ENCODE results near the gene MTA3.
"Not testable (repeated sequence)": the region's sequence is repeated elsewhere in the genome, so short reads cannot be mapped to it uniquely, and the experiment has no call there.

Gene MTA3

DNA sequence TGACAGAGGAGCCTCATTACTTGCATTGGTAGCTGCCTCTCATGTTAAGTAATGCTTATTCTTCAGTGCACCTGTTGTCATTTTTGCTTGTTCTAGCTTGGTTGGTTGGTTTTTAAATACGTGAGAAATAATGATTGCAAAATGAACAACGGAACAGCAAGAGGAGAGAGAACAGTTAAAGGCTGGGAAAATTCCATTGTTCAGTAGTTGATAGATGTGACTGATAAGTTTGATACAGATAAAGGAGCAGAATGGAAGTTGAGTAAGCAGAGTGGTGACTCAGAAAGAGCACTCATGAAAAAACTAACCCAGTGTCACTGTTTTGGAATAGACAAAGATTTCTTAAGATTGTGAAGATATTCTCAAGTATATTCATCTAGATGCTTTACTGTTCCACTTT lies 50.5 kb downstream of the MTA3 start:
- Mint-ChIP-seq H3K4me1 (peaks cover 11% of the 10 kb centered on the region), H3K27me3 (no peaks in the 10 kb centered on the region), H3K27ac (peak overlapping the region; percentile 24 to 87), H3K4me3 (no peak overlapping the region), H3K9me3 (no peaks in the 10 kb centered on the region)
- DNase-seq (no peak), ATAC-seq (no peak)

DNA sequence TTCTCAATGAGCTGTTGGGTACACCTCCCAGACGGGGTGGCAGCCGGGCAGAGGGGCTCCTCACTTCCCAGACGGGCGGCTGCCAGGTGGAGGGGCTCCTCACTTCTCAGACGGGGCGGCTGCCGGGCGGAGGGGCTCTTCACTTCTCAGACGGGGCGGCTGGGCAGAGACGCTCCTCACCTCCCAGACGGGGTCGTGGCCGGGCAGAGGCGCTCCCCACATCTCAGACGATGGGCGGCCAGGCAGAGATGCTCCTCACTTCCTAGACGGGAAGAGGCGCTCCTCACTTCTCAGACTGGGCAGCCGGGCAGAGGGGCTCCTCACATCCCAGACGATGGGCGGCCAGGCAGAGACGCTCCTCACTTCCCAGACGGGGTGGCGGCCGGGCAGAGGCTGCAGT lies 53.2 kb downstream of the MTA3 start:
- not testable (repeated sequence) for H3K4me3 Mint-ChIP-seq, H3K27me3 Mint-ChIP-seq, DNase-seq, H3K27ac Mint-ChIP-seq, H3K9me3 Mint-ChIP-seq, ATAC-seq
- peaks cover 11% of the 10 kb centered on the region for H3K4me1 Mint-ChIP-seq

DNA sequence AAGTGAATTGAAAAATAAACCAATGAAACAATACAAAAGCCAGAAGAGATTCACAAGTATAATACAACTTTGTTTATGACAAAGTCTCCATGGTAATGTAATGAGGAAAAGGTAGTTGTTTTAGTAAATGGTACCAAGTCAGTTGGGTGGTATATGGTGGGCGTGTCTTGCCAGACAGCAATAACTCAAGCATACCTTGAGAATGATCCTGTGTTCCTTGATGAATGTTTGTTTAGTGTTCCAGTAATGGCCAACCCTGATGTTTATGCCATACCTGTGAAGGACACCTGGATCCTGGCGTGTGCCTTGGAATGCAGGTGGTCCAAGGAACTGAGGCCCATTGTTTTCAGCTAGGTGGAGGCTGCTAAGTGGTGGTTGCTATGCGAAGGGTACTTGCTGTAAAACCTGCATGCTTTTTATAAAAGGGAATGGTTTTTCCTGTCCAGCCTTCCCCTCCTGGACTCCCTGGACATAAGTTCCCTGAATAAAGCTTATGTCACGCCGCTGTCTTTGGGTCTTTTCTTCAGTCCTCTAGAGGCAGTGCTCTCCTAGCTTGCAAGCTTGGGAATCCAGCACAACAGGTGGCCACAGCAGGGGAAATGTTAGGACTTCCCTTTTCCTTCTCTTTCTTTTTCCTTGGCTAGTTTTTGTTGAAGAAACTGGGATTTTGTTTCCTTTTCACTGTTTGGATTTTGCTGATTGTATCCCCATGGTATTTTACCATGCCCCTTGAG lies 54.7 kb downstream of the MTA3 start:
- DNase-seq, result no peak
- no peaks in the 10 kb centered on the region for H3K27me3 Mint-ChIP-seq
- H3K4me3 Mint-ChIP-seq, result no peak overlapping the region
- no peak for ATAC-seq
- peaks cover 11% of the 10 kb centered on the region for H3K4me1 Mint-ChIP-seq
- no peaks in the 10 kb centered on the region for H3K9me3 Mint-ChIP-seq
- H3K27ac Mint-ChIP-seq, result no peak overlapping the region

DNA sequence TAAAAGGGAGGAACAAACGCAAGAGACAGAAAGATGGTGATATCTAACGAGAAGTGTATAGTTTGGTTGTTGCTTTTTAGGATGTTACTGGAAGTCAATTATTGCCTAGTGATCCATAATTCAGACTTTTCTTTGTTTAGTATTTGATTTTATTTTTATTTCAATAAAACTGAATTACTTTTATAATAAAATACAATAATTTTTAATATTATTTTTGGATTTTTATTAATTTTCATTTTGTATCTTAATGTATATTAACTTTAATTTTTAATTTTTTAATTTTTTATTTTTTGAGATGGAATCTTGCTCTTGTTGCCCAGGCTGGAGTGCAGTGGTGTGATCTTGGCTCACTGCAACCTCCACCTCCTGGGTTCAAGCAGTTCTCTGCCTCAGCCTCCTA lies 55.6 kb downstream of the MTA3 start:
- no peaks in the 10 kb centered on the region for H3K9me3 Mint-ChIP-seq
- no peak overlapping the region for H3K27ac Mint-ChIP-seq
- H3K4me3 Mint-ChIP-seq, result no peak overlapping the region
- H3K27me3 Mint-ChIP-seq, result no peaks in the 10 kb centered on the region
- ATAC-seq (no peak), DNase-seq (no peak)
- H3K4me1 Mint-ChIP-seq, result peaks cover 4% of the 10 kb centered on the region

DNA sequence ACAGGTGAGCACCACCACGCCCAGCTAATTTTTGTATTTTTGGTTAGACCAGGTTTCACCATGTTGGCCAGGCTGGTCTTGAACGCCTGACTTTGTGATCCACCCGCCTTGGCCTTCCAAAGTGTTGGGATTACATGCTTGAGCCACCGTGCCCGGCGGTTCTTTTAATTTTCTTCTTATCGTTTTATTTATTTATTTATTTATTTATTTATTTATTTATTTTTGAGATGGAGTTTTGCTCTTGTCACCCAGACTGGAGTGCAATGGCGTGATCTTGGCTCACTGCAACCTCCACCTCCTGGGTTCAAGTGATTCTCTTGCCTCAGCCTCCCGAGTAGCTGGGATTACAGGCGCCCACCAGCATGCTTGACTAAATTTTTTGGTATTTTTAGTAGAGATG lies 59.6 kb downstream of the MTA3 start:
- H3K27me3 Mint-ChIP-seq, H3K9me3 Mint-ChIP-seq, DNase-seq, H3K27ac Mint-ChIP-seq, H3K4me3 Mint-ChIP-seq, ATAC-seq, H3K4me1 Mint-ChIP-seq: not testable (repeated sequence)

DNA sequence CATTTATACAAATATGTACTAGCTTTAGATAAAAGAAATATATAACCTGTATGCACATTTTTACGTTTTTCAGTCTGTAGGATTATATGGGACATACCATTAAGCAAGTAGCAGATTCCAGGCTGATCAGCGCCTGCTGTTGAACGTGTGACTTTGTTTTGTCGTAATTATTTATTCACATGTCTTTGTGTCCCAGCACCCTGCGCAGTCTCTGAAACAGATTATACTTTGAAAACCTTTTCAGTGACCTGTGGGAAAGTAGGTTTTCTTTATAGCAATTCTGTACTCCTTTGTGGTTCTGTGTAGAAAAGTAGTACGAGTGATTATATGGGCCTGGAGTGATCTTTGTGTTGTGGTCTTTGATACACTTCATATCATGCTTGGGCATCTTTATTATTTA lies 68.5 kb downstream of the MTA3 start:
- no peak for ATAC-seq
- Mint-ChIP-seq H3K27me3 (no peaks in the 10 kb centered on the region), H3K4me1 (peaks cover 26% of the 10 kb centered on the region), H3K9me3 (no peaks in the 10 kb centered on the region), H3K4me3 (no peak overlapping the region), H3K27ac (no peak overlapping the region)
- no peak for DNase-seq

DNA sequence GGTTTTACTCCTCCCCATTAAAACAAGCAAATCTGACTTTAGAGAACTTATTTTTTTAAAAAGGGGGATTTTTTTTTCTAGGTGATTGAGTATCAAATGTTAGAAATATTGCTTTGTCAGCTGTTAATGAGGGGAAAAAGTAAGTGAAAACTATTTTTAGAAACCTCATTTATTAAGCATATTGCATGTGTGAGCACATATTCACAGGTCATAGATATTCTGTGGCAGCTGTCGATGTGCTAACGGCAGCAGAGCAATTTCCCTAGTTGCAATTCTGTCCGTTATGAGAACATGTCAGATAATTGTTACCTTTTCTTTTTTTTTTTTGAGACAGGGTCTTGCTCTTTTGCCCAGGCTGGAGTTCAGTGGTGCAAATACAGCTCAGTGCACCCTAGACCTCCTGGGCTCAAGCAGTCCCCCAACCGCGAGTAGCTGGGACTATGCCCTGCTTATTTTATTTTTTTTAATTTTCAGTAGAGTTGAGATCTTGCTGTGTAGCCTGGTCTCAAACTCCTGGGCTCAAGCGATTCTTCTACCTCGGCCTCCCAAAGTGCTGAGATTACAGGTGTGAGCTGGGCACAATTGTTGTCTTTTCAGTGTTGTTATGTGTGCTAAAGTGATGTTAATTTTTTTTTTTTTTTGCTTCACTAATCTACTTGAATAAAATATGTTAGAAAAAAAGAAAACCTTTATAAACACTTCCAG lies 69.8 kb downstream of the MTA3 start:
- DNase-seq, result no peak
- no peak overlapping the region for H3K4me3 Mint-ChIP-seq
- no peak overlapping the region for H3K27ac Mint-ChIP-seq
- ATAC-seq, result no peak
- no peaks in the 10 kb centered on the region for H3K9me3 Mint-ChIP-seq
- H3K4me1 Mint-ChIP-seq, result peaks cover 26% of the 10 kb centered on the region
- H3K27me3 Mint-ChIP-seq, result no peaks in the 10 kb centered on the region

DNA sequence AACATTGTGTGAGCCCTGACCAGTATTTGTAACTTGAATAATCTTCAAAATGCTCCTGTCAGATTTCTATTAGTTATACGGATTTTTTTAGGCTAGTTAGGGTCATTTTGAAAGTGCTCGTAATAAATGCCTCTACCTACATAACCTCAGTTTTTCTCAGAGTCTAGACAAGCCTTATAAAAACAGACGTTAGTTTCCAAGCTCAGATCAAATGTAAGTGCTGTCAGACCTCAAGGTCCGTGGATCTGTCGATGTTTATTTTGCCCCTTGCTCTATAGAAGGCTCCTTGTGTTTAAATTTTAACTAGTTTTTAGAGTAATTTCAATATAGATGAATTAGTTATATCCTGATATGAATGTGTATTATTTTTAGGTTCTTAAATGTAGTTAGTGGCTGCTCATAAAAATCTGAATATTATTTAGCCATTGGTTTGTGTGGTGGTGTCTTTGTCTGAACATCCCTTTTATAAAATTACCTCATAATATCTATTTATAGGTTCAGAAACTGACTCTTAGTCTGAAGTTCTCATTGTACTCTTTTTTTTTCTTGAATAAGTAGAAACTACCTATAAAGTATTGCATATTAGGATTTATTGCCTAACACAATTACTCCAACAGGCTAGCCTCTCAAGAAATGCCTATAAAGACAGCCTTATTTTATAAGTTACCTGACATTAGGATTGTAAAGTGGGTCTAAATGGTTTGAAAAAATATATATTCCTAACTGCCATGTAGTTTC lies 71.1 kb downstream of the MTA3 start:
- Mint-ChIP-seq H3K27me3 (no peaks in the 10 kb centered on the region), H3K4me1 (peaks cover 27% of the 10 kb centered on the region), H3K27ac (peak overlapping the region; percentile 69 to 74), H3K9me3 (no peaks in the 10 kb centered on the region), H3K4me3 (peak overlapping the region; percentile 66 to 68)
- ATAC-seq (no peak), DNase-seq (no peak)

DNA sequence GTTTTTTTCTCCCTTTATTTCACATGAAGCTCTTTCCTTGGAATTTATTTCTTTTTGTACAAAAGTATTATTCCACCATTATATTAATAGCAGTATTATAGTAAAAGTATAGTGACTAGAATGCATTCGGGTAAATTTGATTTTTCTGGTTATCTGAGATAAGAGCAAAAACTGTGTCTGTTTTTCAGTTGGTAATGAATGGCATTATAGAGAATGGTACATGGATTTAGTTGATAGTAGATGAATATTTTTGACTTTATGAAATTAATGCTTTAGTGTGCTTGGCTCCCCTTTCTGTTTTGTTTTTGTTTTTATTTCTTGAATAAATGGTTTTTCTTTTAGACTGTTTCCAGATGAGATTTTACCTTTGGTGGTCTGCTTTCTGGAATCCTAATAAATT lies 71.8 kb downstream of the MTA3 start:
- peaks cover 34% of the 10 kb centered on the region for H3K4me1 Mint-ChIP-seq
- H3K27ac Mint-ChIP-seq, result peak overlapping the region; percentile 69 to 74

DNA sequence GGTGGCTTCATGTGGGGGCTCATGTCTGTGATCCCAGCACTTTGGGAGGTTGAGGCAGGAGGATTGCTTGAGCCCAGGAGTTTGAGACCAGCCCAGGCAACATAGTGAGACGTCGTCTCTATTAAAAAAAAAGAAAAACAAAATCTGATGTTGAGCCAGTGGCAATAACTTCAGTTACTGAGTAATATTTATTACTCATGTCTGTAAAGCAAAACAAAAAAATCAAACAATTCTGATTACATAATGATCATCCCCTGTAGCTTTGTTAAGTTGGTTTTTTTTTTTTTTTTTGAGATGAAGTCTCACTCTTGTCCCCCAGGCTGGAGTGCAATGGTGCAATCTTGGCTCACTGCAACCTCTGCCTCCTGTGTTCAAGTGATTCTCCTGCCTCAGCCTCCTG lies 73.9 kb downstream of the MTA3 start:
- not testable (repeated sequence) for ATAC-seq, H3K9me3 Mint-ChIP-seq, H3K27ac Mint-ChIP-seq, H3K27me3 Mint-ChIP-seq, H3K4me3 Mint-ChIP-seq, DNase-seq
- H3K4me1 Mint-ChIP-seq, result peaks cover 34% of the 10 kb centered on the region

More for the DNA sequence above, 71.8 kb downstream of the MTA3 start:
- ATAC-seq (no peak), DNase-seq (no peak)
- H3K9me3 Mint-ChIP-seq, result no peaks in the 10 kb centered on the region
- no peaks in the 10 kb centered on the region for H3K27me3 Mint-ChIP-seq
- peak overlapping the region in 1 of 2 donors; percentile 51 for H3K4me3 Mint-ChIP-seq

DNA sequence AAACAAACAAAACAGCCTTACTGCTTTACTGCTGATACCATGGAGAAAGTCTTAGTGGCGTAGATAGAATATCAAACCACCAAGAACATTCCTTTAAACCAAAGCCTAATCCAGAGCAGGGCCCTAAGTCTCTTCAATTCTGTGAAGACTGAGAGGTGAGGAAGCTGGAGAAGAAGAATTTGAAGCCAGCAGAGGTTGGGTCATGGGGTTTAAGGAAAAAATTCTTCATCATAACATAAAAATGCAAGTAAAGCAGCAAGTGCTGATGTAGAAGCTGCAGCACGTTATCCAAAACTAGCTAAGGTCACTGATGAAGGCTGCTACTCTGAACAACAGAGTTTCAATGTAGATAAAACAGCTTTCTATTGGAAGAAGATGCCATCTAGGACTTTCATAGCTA lies 77.1 kb downstream of the MTA3 start:
- Mint-ChIP-seq H3K27ac (no peak overlapping the region), H3K4me1 (peaks cover 35% of the 10 kb centered on the region), H3K4me3 (no peak overlapping the region), H3K9me3 (no peaks in the 10 kb centered on the region), H3K27me3 (no peaks in the 10 kb centered on the region)
- DNase-seq (no peak), ATAC-seq (no peak)

DNA sequence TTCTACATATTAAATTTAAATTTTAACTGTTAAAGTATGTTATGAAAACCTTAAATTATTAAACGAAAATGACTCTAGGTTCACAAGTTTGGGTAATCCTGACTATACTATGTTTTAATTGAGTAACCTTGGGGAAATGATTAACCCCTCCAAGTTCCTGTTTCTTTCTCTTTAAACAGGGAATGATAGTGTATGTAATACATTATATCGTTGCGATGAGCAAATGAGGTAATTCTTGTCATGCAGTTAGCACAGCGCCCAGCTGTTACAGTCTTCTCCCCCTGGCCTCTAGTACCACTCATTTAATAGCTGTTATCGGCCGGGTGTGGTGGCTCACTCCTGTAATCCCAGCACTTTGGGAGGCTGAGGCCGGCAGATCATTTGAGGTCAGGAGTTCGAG lies 80.4 kb downstream of the MTA3 start:
- no peak overlapping the region for H3K27ac Mint-ChIP-seq
- H3K4me1 Mint-ChIP-seq, result peaks cover 61% of the 10 kb centered on the region
- DNase-seq (no peak), ATAC-seq (no peak)
- H3K4me3 Mint-ChIP-seq, result peak overlapping the region in 1 of 2 donors; percentile 29
- no peaks in the 10 kb centered on the region for H3K27me3 Mint-ChIP-seq
- no peaks in the 10 kb centered on the region for H3K9me3 Mint-ChIP-seq

DNA sequence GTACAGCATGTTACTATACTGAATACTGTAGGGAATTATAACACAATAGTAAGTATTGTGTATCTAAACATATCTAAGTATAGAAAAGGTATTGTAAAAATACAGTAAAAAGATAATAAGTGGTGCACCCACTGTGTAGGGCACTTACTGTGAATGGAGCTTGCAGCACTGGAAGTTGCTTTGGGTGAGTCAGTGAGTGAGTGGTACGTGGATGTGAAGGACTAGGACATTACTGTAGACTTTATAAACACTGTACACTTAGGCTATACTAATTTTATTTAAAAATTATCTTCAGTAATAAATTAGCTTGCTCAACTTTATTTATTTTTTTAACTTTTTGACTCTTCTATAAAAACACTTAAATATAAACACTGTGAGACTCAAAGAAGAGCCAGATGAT lies 82.6 kb downstream of the MTA3 start:
- Mint-ChIP-seq H3K27me3 (no peaks in the 10 kb centered on the region), H3K9me3 (no peaks in the 10 kb centered on the region), H3K4me3 (peak overlapping the region; percentile 77 to 81), H3K27ac (peak overlapping the region in 1 of 2 donors; percentile 92), H3K4me1 (peaks cover 70% of the 10 kb centered on the region)
- no peak for ATAC-seq
- no peak for DNase-seq

DNA sequence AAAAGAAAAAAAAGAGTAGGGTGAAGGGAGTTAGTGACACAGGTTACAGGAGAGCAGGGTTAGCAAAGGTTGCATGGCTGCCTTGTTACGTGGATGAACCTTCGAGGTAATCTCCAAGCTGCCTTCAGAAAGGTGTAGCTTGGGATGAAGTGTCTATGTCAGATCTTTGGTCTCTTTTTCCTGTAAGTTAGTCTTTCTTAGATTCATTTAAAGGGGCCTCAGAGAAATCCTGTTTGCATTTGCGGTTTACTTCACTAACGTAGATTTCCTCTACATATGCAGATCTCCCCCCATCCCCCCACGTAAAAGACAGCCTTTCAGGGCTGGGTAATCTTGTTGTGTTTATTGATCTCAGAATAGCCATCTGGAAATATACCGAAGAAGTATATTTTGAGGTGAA lies 83.7 kb downstream of the MTA3 start:
- ATAC-seq (peak; percentile 81), DNase-seq (peak; percentile 10 to 30)
- no peaks in the 10 kb centered on the region for H3K27me3 Mint-ChIP-seq
- peak overlapping the region; percentile 77 to 81 for H3K4me3 Mint-ChIP-seq
- H3K4me1 Mint-ChIP-seq, result peaks cover 70% of the 10 kb centered on the region
- H3K27ac Mint-ChIP-seq, result peak overlapping the region; percentile 92 to 96
- no peaks in the 10 kb centered on the region for H3K9me3 Mint-ChIP-seq

DNA sequence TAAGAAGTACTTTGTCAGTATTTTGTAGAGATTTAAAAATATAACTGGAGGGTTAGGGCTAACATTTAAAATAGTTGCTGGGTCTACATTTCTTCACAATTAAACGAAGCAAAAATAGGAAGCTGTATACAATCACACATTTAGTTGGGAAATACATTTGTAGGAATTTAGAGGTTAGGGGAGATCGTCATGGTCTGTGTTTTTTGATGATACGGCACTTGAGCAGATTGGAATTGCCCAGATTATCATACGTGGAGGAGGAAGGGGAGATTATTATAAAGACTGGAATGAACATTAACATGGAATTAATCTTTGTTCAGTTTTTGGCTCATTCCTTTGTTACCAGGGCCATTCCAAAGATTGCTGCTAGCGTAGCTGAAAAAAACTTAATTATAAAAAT lies 84.6 kb downstream of the MTA3 start:
- no peak for ATAC-seq
- Mint-ChIP-seq H3K9me3 (no peaks in the 10 kb centered on the region), H3K4me3 (peak overlapping the region in 1 of 2 donors; percentile 10), H3K27me3 (no peaks in the 10 kb centered on the region), H3K27ac (peak overlapping the region; percentile 48 to 57), H3K4me1 (peaks cover 67% of the 10 kb centered on the region)
- no peak for DNase-seq

DNA sequence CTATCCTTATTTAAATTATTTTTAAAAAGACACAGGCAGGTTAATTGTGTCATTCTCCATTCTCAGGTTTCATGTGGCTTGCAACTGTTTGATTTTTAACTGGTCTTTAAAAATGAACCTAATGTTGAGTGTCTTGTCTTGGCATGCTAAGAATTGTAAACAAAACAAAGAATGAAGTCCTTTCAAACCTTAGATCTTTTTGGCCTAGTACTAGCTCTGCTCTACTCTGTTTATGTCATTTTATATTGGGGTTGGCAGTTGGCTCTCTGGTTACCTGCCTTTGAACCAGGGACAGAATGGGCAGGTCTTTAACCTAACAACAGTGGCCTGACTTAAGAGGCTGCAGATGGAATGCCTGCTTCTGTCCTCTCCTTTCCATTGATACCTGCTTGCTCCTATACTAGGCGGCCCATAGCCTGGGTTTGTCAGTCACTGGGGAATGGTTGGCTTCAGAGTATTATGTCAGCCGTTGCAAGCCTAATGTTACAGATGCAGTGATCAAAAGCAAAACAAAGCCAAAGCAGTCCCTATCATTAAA lies 85.5 kb downstream of the MTA3 start:
- DNase-seq (no peak), ATAC-seq (no peak)
- Mint-ChIP-seq H3K27ac (peak overlapping the region in 1 of 2 donors; percentile 63), H3K4me3 (peak overlapping the region in 1 of 2 donors; percentile 13), H3K9me3 (no peaks in the 10 kb centered on the region), H3K27me3 (no peaks in the 10 kb centered on the region), H3K4me1 (peaks cover 60% of the 10 kb centered on the region)
